Transverse colon (tissue), 4 donors: ENCODE measurements around the gene KLF11. TPM values are rescaled to one million over a fixed set of nuclear protein-coding genes. Genes with fewer than 3 reads are reported as not detected.

Experiments
- DNase-seq: peaks from one replicate; pipeline ENCODE4 v3.0.0-alpha.2; 2019
- H3K27ac ChIP-seq, 4 donors: fragments of 200-600 bp; sonication (generic); 2 replicates each; pipeline ENCODE4 v1.5.1; 2016 to 2018; ENCODE audit warnings: inconsistent platforms in 4 of 4
- H3K27me3 ChIP-seq: fragments of 200-600 bp; sonication (generic); 2 replicates; pipeline ENCODE4 v1.5.1; 2017; ENCODE audit warnings: inconsistent platforms
- H3K36me3 ChIP-seq, 4 donors: fragments of 200-600 bp; sonication (generic); 2 replicates each; pipeline ENCODE4 v1.5.1; 2017 to 2019; ENCODE audit warnings: inconsistent platforms in 4 of 4
- H3K4me1 ChIP-seq, 4 donors: fragments of 200-600 bp; sonication (generic); 2 replicates each; pipeline ENCODE4 v1.5.1; 2017 to 2020; ENCODE audit warnings: inconsistent platforms in 4 of 4
- H3K4me3 ChIP-seq, 4 donors: fragments of 200-600 bp; sonication (generic); 1 replicate in 1 of 4; 2 replicates in 3 of 4; pipeline versions ENCODE4 v1.5.1 to v1.6.1; 2017 to 2019; ENCODE audit warnings: inconsistent platforms in 4 of 4
- H3K9me3 ChIP-seq, 2 donors: fragments of 200-600 bp; sonication (generic); 2 replicates each; pipeline ENCODE4 v1.5.1; 2017 to 2019; ENCODE audit warnings: inconsistent platforms in 2 of 2
- CTCF ChIP-seq, 5 experiments: fragments of 200-600 bp in 3 of 5; fragments of 450-650 bp in 2 of 5; sonication (generic) in 3 of 5; IDR thresholded peaks; 1 replicate in 2 of 5; 2 replicates in 3 of 5; pipeline ENCODE4 v1.5.1; 2016 to 2017; ENCODE audit warnings: antibody characterized with exemption in 5 of 5, inconsistent platforms in 3 of 5, mild to moderate bottlenecking in 2 of 5, moderate library complexity in 1 of 5
- EP300 ChIP-seq: sonication (generic); formaldehyde crosslinking; IDR thresholded peaks from one replicate; pipeline ENCODE4 v1.6.1; 2017; ENCODE audit warnings: antibody characterized with exemption, low read depth
- POLR2A ChIP-seq: fragments of 450-650 bp; IDR thresholded peaks from one replicate; pipeline ENCODE4 v1.6.1; 2016; ENCODE audit warnings: antibody characterized with exemption, mild to moderate bottlenecking, moderate library complexity
- POLR2AphosphoS5 ChIP-seq, 3 donors: sonication (generic); formaldehyde crosslinking; IDR thresholded peaks; one replicate each; pipeline ENCODE4 v1.6.1; 2016; ENCODE audit warnings: antibody characterized with exemption in 3 of 3
- WGBS, 2 donors: methylation state at CpG; one replicate each; pipeline ENCODE4 v1.1.5; 2018; ENCODE audit warnings: low coverage in 1 of 2; 5-methylcytosine and 5-hydroxymethylcytosine counted together
- in situ Hi-C, 4 donors: fragments of 200-750 bp; cut with MboI; loops; one replicate each; pipeline versions ENCODE4 v1.15.0 to v1.15.1; 2017; ENCODE audit warnings: low sequenced_read_pairs in 3 of 4, low pct_ligation_motif_present in 1 of 4, low pct_unique_long_range_greater_than_20kb in 1 of 4
- intact Hi-C: fragments of 100-400 bp; cut with DNase I; formaldehyde crosslinking; loops from one replicate; pipeline ENCODE4 v1.15.1; 2023; ENCODE audit warnings: low total_unique reads
- total RNA-seq, 4 donors: library from RNA; depleted of rRNA; stranded (reverse); fragments of >200 nt; gene quantifications; one replicate each; pipeline ENCODE4 v1.1.0, GENCODE V29; 2016

The KLF11 gene
- total RNA-seq, 4 donors from 2014 or later, result 6.6 to 17.0 (median 10.5) TPM

GRCh38 chr2:9997936-9998335 lies 45.4 kb upstream of the KLF11 start:
- no peaks in the 10 kb centered on the region for H3K9me3 ChIP-seq
- H3K4me3 ChIP-seq, result no peak overlapping the region
- in situ Hi-C loops, result no loop called here
- H3K27me3 ChIP-seq, result no peaks in the 10 kb centered on the region
- H3K4me1 ChIP-seq, result no peaks in the 10 kb centered on the region
- intact Hi-C loops, result no loop called here
- no peaks in the 10 kb centered on the region for H3K36me3 ChIP-seq
- 64 to 76% methylated on average over 4 to 7 of the region's 7 CpGs for WGBS, 2 donors
- no peak for DNase-seq
- H3K27ac ChIP-seq, result no peak overlapping the region
- TF ChIP-seq CTCF (IDR thresholded peaks at IDR 0.05), result no peak
- no peak for TF ChIP-seq POLR2AphosphoS5 (IDR thresholded peaks at IDR 0.05)
- no peak for TF ChIP-seq POLR2A
- no peak for TF ChIP-seq EP300

GRCh38 chr2:9998916-9999654 lies 44.3 kb upstream of the KLF11 start:
- in situ Hi-C loops (no loop called here), intact Hi-C loops (no loop called here)
- Histone ChIP-seq H3K4me1 (no peaks in the 10 kb centered on the region), H3K4me3 (no peak overlapping the region), H3K36me3 (no peaks in the 10 kb centered on the region), H3K9me3 (no peaks in the 10 kb centered on the region), H3K27me3 (no peaks in the 10 kb centered on the region), H3K27ac (no peak overlapping the region)
- TF ChIP-seq EP300, result no peak
- no peak for TF ChIP-seq POLR2AphosphoS5 (IDR thresholded peaks at IDR 0.05)
- no peak for TF ChIP-seq POLR2A
- WGBS, 2 donors, result 70 to 88% methylated on average over 3 to 20 of the region's 20 CpGs
- no peak for DNase-seq

- intact Hi-C loops, result no loop called here
- Histone ChIP-seq H3K4me3 (no peak overlapping the region), H3K27me3 (no peaks in the 10 kb centered on the region), H3K36me3 (no peaks in the 10 kb centered on the region), H3K9me3 (no peaks in the 10 kb centered on the region), H3K4me1 (no peaks in the 10 kb centered on the region), H3K27ac (no peak overlapping the region)
- TF ChIP-seq POLR2A (no peak), CTCF (IDR thresholded peaks at IDR 0.05) (no peak), POLR2AphosphoS5 (IDR thresholded peaks at IDR 0.05) (no peak), EP300 (no peak)
- in situ Hi-C loops, result no loop called here
- DNase-seq, result no peak
- 83 to 88% methylated on average over 1 of the region's 1 CpG for WGBS, 2 donors
Observed at GRCh38 chr2:9999693-10000092, 43.7 kb upstream of the KLF11 start.

GRCh38 chr2:10000541-10000940 lies 42.8 kb upstream of the KLF11 start:
- intact Hi-C loops (no loop called here), in situ Hi-C loops (no loop called here)
- no peaks in the 10 kb centered on the region for H3K27me3 ChIP-seq
- 94% methylated on average over 8 of the region's 8 CpGs; no CpG with 5 or more reads in 1 of the 2 donors for WGBS, 2 donors
- no peaks in the 10 kb centered on the region for H3K36me3 ChIP-seq
- no peak for TF ChIP-seq EP300
- no peak for TF ChIP-seq POLR2A
- no peak for TF ChIP-seq POLR2AphosphoS5 (IDR thresholded peaks at IDR 0.05)
- TF ChIP-seq CTCF (IDR thresholded peaks at IDR 0.05), result no peak
- no peaks in the 10 kb centered on the region for H3K9me3 ChIP-seq
- no peak for DNase-seq
- H3K4me1 ChIP-seq, result no peaks in the 10 kb centered on the region
- H3K4me3 ChIP-seq, result no peak overlapping the region
- H3K27ac ChIP-seq, result no peak overlapping the region
